PC-9 (cell line): ENCODE measurements around the gene RAPGEF1. TPM values are rescaled to one million over a fixed set of nuclear protein-coding genes. Genes with fewer than 3 reads are reported as not detected.

Experiments used
- BruUV-seq: library from RNA; stranded (reverse); fragments of 400-500 nt; replicated peaks from 2 replicates; lab custom pipeline; 2021; lab: Mats Ljungman, UMichigan
- CTCF ChIA-PET: fragments of 300-600 bp; sonication (Branson Sonifier 250); formaldehyde crosslinking; loops from one replicate; lab custom pipeline; 2022; ENCODE audit warnings: antibody characterized with exemption; lab: Charles Lee
- POLR2A ChIA-PET: fragments of 300-600 bp; sonication (Branson Sonifier 250); formaldehyde crosslinking; loops from one replicate; lab custom pipeline; 2022; ENCODE audit warnings: antibody characterized with exemption; ENCODE audit not compliant: unreplicated experiment; lab: Charles Lee
- DNase-seq, 2 experiments: peaks; one replicate each; pipeline versions ENCODE4 v3.0.0 to v3.0.0-alpha.2; 2015 to 2022; ENCODE audit warnings: mixed read lengths in 1 of 2
- H2AFZ ChIP-seq: fragments of 200-600 bp; sonication (generic); 2 replicates; pipeline ENCODE4 v1.8.1; 2017; ENCODE audit warnings: antibody characterized with exemption
- H3F3A ChIP-seq: fragments of 200-600 bp; sonication (generic); 2 replicates; pipeline ENCODE4 v1.8.1; 2017; ENCODE audit warnings: antibody characterized with exemption, mild to moderate bottlenecking, low read depth; ENCODE audit not compliant: insufficient read depth
- H3K27ac ChIP-seq: fragments of 200-600 bp; sonication (generic); 2 replicates; pipeline ENCODE4 v1.6.1; 2016; ENCODE audit warnings: mixed run types
- H3K27me3 ChIP-seq: fragments of 200-600 bp; sonication (generic); 2 replicates; pipeline ENCODE4 v1.6.1; 2016; ENCODE audit warnings: low read depth, mixed run types; ENCODE audit not compliant: insufficient read depth
- H3K36me3 ChIP-seq: fragments of 200-600 bp; sonication (generic); 2 replicates; pipeline ENCODE4 v1.6.1; 2016; ENCODE audit warnings: low read depth, mixed run types
- H3K4me1 ChIP-seq: fragments of 200-600 bp; sonication (generic); replicated peaks from 2 replicates; pipeline ENCODE4 v1.6.1; 2016; ENCODE audit warnings: mixed run types; ENCODE audit not compliant: insufficient read depth
- H3K4me2 ChIP-seq: fragments of 200-600 bp; sonication (generic); 2 replicates; pipeline ENCODE4 v1.6.1; 2017; ENCODE audit warnings: mixed run types
- H3K4me3 ChIP-seq: fragments of 200-600 bp; sonication (generic); 2 replicates; pipeline ENCODE4 v1.6.1; 2016; ENCODE audit warnings: mixed run types
- H3K79me2 ChIP-seq: fragments of 200-600 bp; sonication (generic); 2 replicates; pipeline ENCODE4 v1.6.1; 2017; ENCODE audit warnings: low read depth, mixed run types
- H3K9me2 ChIP-seq: fragments of 200-600 bp; sonication (generic); 2 replicates; pipeline ENCODE4 v1.8.1; 2017; ENCODE audit warnings: mild to moderate bottlenecking; ENCODE audit not compliant: insufficient read depth
- H3K9me3 ChIP-seq: fragments of 200-600 bp; sonication (generic); 2 replicates; pipeline ENCODE4 v1.8.1; 2016; ENCODE audit warnings: low read depth; ENCODE audit not compliant: insufficient read depth
- H4K20me1 ChIP-seq: fragments of 200-600 bp; sonication (generic); 2 replicates; pipeline ENCODE4 v1.8.1; 2017; ENCODE audit not compliant: insufficient read depth
- EZH2 ChIP-seq: fragments of 200-600 bp; sonication (generic); IDR thresholded peaks from 2 replicates; pipeline ENCODE4 v1.8.0; 2017; ENCODE audit warnings: antibody characterized with exemption, low read depth
- intact Hi-C: fragments of 100-400 bp; cut with micrococcal nuclease; formaldehyde crosslinking; loops from one replicate; pipeline ENCODE4 v1.10.0; 2022; ENCODE audit not compliant: unreplicated experiment
- total RNA-seq: library from RNA; stranded (reverse); gene quantifications from 2 replicates; pipeline ENCODE4 v1.2.3, GENCODE V29; 2021
- TF ChIP-seq, protein P1 (sequence below): fragments of 200-600 bp; sonication (generic); conservative IDR thresholded peaks from 2 replicates; pipeline ENCODE4 v1.6.1; 2017; ENCODE audit warnings: mixed run types, antibody characterized with exemption, mild to moderate bottlenecking, moderate library complexity

The RAPGEF1 gene
- total RNA-seq, 1 experiment from 2014 or later, result 66.5 TPM

- intact Hi-C loops, result no loop called here
- Histone ChIP-seq H3K9me2 (no peaks in the 10 kb centered on the region), H3K4me1 (no peaks in the 10 kb centered on the region), H3K27ac (no peak overlapping the region), H3K4me2 (no peak overlapping the region), H3K27me3 (no peaks in the 10 kb centered on the region), H3K9me3 (no peaks in the 10 kb centered on the region), H3K4me3 (no peak overlapping the region), H3F3A (no peaks in the 10 kb centered on the region), H3K36me3 (no peaks in the 10 kb centered on the region), H3K79me2 (no peaks in the 10 kb centered on the region), H2AFZ (no peak overlapping the region), H4K20me1 (no peaks in the 10 kb centered on the region)
- TF ChIP-seq, protein P1, sequence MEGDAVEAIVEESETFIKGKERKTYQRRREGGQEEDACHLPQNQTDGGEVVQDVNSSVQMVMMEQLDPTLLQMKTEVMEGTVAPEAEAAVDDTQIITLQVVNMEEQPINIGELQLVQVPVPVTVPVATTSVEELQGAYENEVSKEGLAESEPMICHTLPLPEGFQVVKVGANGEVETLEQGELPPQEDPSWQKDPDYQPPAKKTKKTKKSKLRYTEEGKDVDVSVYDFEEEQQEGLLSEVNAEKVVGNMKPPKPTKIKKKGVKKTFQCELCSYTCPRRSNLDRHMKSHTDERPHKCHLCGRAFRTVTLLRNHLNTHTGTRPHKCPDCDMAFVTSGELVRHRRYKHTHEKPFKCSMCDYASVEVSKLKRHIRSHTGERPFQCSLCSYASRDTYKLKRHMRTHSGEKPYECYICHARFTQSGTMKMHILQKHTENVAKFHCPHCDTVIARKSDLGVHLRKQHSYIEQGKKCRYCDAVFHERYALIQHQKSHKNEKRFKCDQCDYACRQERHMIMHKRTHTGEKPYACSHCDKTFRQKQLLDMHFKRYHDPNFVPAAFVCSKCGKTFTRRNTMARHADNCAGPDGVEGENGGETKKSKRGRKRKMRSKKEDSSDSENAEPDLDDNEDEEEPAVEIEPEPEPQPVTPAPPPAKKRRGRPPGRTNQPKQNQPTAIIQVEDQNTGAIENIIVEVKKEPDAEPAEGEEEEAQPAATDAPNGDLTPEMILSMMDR, result no peak
- no peak for TF ChIP-seq EZH2
- DNase-seq, result no peak
- POLR2A ChIA-PET, result no interaction called here
- no TSS peak for BruUV-seq
- CTCF ChIA-PET, result no interaction called here
Observed at GRCh38 chr9:131583337-131583645, 156.6 kb downstream of the RAPGEF1 start.

DNA sequence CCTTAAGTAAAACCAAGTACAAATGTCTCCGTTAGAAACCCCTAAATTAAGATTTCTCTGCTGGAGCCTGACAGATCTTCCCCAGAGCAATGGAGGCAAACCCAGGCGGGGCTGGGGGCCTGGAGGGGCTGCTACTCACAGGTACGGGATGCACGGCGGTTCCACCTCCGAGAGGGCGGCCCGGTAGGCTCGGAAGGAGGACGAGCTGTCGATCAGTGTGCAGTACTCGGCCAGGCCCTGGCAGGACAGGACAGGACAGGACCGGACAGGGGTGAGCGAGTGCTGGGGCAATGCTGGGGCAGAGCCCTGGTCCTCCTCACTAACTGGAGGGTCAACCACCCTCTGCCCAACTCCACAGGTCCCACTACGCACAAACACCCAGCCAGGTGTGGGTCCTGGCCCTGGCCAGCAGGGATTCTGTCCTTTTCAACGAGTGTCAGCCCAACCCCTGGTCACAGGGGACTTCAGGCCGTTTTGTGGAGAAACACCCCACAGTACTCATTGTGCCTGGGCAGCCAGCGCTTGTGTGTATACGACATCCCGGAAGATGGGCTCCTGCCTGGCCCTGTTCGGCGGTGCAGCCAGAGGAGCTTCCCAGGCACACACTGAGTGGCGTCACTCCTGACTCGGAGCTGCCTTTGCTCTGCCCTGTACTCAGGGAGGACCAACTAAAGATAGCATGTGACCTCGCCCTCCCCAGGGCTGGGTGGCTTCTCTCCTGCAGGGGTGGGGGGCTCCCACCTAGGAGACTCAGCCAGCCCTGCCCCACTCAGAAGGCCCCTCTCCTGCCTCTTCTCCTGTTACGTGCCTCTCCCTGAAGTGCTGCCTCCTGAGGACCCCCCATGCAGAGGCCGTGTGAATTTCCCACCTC lies 157.2 kb downstream of the RAPGEF1 start:
- Histone ChIP-seq H3F3A (no peaks in the 10 kb centered on the region), H3K9me2 (no peaks in the 10 kb centered on the region), H3K79me2 (no peaks in the 10 kb centered on the region), H3K4me1 (no peaks in the 10 kb centered on the region), H3K36me3 (no peaks in the 10 kb centered on the region), H3K27ac (no peak overlapping the region), H3K27me3 (no peaks in the 10 kb centered on the region), H3K9me3 (no peaks in the 10 kb centered on the region), H3K4me2 (no peak overlapping the region), H2AFZ (no peak overlapping the region), H4K20me1 (no peaks in the 10 kb centered on the region), H3K4me3 (no peak overlapping the region)
- TF ChIP-seq, protein P1, result no peak
- TF ChIP-seq EZH2, result no peak
- DNase-seq, result no peak
- no TSS peak for BruUV-seq
- POLR2A ChIA-PET, result no interaction called here
- intact Hi-C loops, result no loop called here
- CTCF ChIA-PET, result no interaction called here

DNA sequence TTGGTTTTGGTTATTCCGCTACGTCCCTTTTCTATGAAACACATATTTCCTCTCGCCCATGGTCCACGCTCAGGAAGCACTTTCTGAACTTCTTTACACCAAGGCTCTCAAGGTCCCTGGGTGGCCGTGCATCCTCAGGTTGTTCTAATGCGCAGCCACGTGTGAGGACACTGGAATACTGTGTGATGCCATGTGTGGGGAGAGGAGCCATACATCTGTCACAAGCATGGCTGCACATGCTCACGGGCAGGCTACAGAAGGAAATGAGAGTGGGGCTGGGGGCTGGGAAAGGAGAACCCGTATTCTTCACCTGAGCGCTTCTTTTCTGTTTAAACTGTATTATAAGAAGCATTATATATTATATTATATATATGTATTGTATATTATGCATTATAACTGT lies 157.8 kb downstream of the RAPGEF1 start:
- no peak overlapping the region for H3K4me2 ChIP-seq
- intact Hi-C loops, result no loop called here
- no peaks in the 10 kb centered on the region for H3K9me2 ChIP-seq
- BruUV-seq, result no TSS peak
- no peaks in the 10 kb centered on the region for H3K4me1 ChIP-seq
- no peak overlapping the region for H3K4me3 ChIP-seq
- H3K79me2 ChIP-seq, result no peaks in the 10 kb centered on the region
- POLR2A ChIA-PET, result no interaction called here
- H3K36me3 ChIP-seq, result no peaks in the 10 kb centered on the region
- H3K27ac ChIP-seq, result no peak overlapping the region
- H2AFZ ChIP-seq, result no peak overlapping the region
- CTCF ChIA-PET, result no interaction called here
- H3F3A ChIP-seq, result no peaks in the 10 kb centered on the region
- H4K20me1 ChIP-seq, result no peaks in the 10 kb centered on the region
- no peak for DNase-seq
- TF ChIP-seq, protein P1, result no peak
- no peak for TF ChIP-seq EZH2
- H3K9me3 ChIP-seq, result no peaks in the 10 kb centered on the region
- H3K27me3 ChIP-seq, result no peaks in the 10 kb centered on the region
